RWPE2 (cell line): ENCODE results near the gene RBMS3.

ENCODE experiments used
- ATAC-seq: fragments of 200-7000 bp; cut with Tn5 transposase; 3 replicates; pipeline ENCODE4 v1.9.1; 2021; ENCODE audit warnings: low read depth
- DNase-seq: peaks from one replicate; pipeline ENCODE4 v3.0.0-alpha.2; 2020; ENCODE audit warnings: low spot score
- H3K27ac ChIP-seq: fragments of 450-650 bp; 2 replicates; pipeline ENCODE4 v1.5.1; 2017; ENCODE audit warnings: mild to moderate bottlenecking; ENCODE audit not compliant: poor library complexity, severe bottlenecking
- H3K27me3 ChIP-seq: fragments of 250-450 bp; sonication (Bioruptor Pico); 2 replicates; pipeline ENCODE4 v1.5.1; 2021; ENCODE audit warnings: mild to moderate bottlenecking, moderate library complexity; ENCODE audit not compliant: insufficient read depth, poor library complexity, severe bottlenecking
- H3K36me3 ChIP-seq: fragments of 250-450 bp; sonication (Bioruptor Pico); 2 replicates; pipeline ENCODE4 v1.5.1; 2020; ENCODE audit warnings: low read depth, mild to moderate bottlenecking, moderate library complexity
- H3K4me1 ChIP-seq: fragments of 250-450 bp; sonication (Bioruptor Pico); 2 replicates; pipeline ENCODE4 v1.5.1; 2021; ENCODE audit warnings: mild to moderate bottlenecking, moderate library complexity; ENCODE audit not compliant: insufficient read depth, poor library complexity, severe bottlenecking
- H3K4me3 ChIP-seq: fragments of 250-450 bp; sonication (Bioruptor Pico); 2 replicates; pipeline ENCODE4 v1.5.1; 2021; ENCODE audit warnings: mild to moderate bottlenecking, moderate library complexity; ENCODE audit not compliant: severe bottlenecking
- H3K9me3 ChIP-seq: fragments of 250-450 bp; sonication (Bioruptor Pico); 2 replicates; pipeline ENCODE4 v1.5.1; 2021; ENCODE audit warnings: mild to moderate bottlenecking, moderate library complexity; ENCODE audit not compliant: severe bottlenecking
- CTCF ChIP-seq: fragments of 450-650 bp; IDR thresholded peaks from one replicate; pipeline ENCODE4 v1.5.1; 2017; ENCODE audit warnings: mild to moderate bottlenecking, moderate library complexity; ENCODE audit not compliant: poor library complexity, severe bottlenecking

Gene RBMS3

GRCh38 chr3:29281094-29281343 lies 148 bp downstream of the RBMS3 start:
- H3K36me3 ChIP-seq, result no peaks in the 10 kb centered on the region
- H3K27me3 ChIP-seq, result no peaks in the 10 kb centered on the region
- ATAC-seq (no peak), DNase-seq (no peak)
- H3K27ac ChIP-seq, result peak overlapping the region; percentile 82
- no peaks in the 10 kb centered on the region for H3K9me3 ChIP-seq
- H3K4me1 ChIP-seq, result peaks cover 10% of the 10 kb centered on the region
- TF ChIP-seq CTCF, result peak; percentile 43
- H3K4me3 ChIP-seq, result peak overlapping the region; percentile 46

- ATAC-seq, result peak; percentile 29
Measured at GRCh38 chr3:29281344-29282241, 722 bp downstream of the RBMS3 start.

GRCh38 chr3:29282427-29283230 lies 1.8 kb downstream of the RBMS3 start:
- peak overlapping the region; percentile 82 for H3K27ac ChIP-seq
- peak; percentile 36 for ATAC-seq
- H3K4me1 ChIP-seq, result peaks cover 25% of the 10 kb centered on the region
- H3K9me3 ChIP-seq, result no peaks in the 10 kb centered on the region
- H3K27me3 ChIP-seq, result no peaks in the 10 kb centered on the region
- no peaks in the 10 kb centered on the region for H3K36me3 ChIP-seq
- TF ChIP-seq CTCF, result no peak
- no peak for DNase-seq
- H3K4me3 ChIP-seq, result peak overlapping the region; percentile 46

More at GRCh38 chr3:29281344-29282241, 722 bp downstream of the RBMS3 start:
- no peak for DNase-seq
- H3K27me3 ChIP-seq, result no peaks in the 10 kb centered on the region
- no peaks in the 10 kb centered on the region for H3K9me3 ChIP-seq
- no peak for TF ChIP-seq CTCF
- peak overlapping the region; percentile 82 for H3K27ac ChIP-seq
- peak overlapping the region; percentile 46 for H3K4me3 ChIP-seq
- H3K36me3 ChIP-seq, result no peaks in the 10 kb centered on the region
- peaks cover 15% of the 10 kb centered on the region for H3K4me1 ChIP-seq

- no peak for TF ChIP-seq CTCF
- DNase-seq (no peak), ATAC-seq (no peak)
- Histone ChIP-seq H3K9me3 (no peaks in the 10 kb centered on the region), H3K27ac (peak overlapping the region; percentile 82), H3K4me3 (peak overlapping the region; percentile 46), H3K4me1 (peaks cover 32% of the 10 kb centered on the region), H3K27me3 (no peaks in the 10 kb centered on the region), H3K36me3 (no peaks in the 10 kb centered on the region)
Measured at GRCh38 chr3:29283231-29284119, 2.6 kb downstream of the RBMS3 start.
